ENCODE data around the gene CILP2.

CILP2 gene

DNA sequence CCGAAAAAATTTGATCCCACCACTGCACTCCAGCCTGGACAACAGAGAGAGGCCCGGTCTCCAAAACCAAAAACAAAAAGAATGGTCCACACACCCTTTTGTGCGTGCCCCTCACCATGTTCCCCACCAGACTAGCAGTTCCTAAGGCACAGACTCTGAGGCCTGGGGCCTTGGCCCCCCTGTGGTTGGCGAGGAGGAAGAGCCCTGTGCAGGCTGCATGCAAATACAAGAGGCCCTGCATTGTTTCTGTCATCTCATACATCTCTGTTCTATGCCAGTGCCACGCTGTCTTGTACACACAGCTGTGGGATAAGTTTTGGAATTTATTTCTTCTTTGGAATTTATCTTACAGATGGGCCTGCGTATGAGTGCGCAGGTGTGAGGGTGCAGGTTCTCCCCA is 14.0 kb upstream of the CILP2 start:
- Histone ChIP-seq H3K36me3 (ENCODE audit: control insufficient read depth, insufficient read depth, low read length) (peaks cover 16% of the 10 kb centered on the region), H3K4me1 (ENCODE audit: control insufficient read depth, insufficient read depth, low read length) (0 out of 2 replicates have a peak, but pooled peaks cover 2% of the 10 kb centered on the region), H3K4me3 (ENCODE audit: low read length) (no peak overlapping the region), H3K27me3 (ENCODE audit: control insufficient read depth, insufficient read depth, low read length) (no peaks in the 10 kb centered on the region), H3K27ac (ENCODE audit: low read length) (no peak overlapping the region), H3K9me3 (ENCODE audit: control insufficient read depth, insufficient read depth, low read length) (no peaks in the 10 kb centered on the region; the same call in 1 of the 2 replicates)
- DNase-seq (ENCODE audit: low read depth, low spot score), result no peak
- WGBS (ENCODE audit: insufficient coverage, insufficient read length), result no CpG with 5 or more reads among the region's 7 CpGs

DNA sequence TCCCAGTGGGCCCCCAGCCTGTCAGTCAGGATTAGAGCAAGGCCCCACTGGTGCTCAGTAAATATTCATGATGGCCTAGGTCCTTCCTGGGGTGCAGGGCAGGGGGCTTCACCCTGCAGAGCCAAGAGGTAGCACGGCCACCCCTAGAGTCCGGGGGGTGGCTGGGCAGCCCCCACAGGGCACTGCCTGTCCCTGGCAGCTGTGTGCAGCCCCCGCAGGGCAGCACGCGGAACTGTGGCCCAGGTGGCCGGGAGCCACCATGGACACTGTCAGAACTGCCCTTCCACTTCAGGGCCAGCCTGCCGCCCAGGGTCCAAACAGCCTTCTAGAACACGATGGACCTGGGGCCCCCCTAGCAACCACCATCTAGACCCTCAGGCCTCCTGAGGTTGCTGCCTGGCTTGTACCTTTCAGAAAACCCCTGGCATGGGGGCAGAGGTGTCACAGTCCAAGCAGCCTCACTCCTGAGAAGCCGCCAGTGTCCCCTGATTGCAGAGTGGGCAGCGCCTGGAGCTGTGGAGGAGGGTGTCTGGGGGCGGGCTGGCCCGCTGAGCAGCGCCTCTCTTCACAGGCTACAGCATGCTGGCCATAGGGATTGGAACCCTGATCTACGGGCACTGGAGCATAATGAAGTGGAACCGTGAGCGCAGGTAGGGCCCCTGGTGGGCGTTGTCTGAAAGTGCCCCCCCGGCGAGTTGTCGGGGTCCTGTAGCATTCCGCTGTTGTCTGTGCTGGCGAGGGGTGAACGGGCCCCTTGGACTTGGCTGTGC is 12.3 kb upstream of the CILP2 start:
- H3K27me3 ChIP-seq (ENCODE audit: control insufficient read depth, insufficient read depth, low read length), result no peaks in the 10 kb centered on the region
- H3K4me3 ChIP-seq (ENCODE audit: low read length), result no peak overlapping the region
- DNase-seq (ENCODE audit: low read depth, low spot score), result no peak
- H3K4me1 ChIP-seq (ENCODE audit: control insufficient read depth, insufficient read depth, low read length), result 0 out of 2 replicates have a peak, but pooled peaks cover 2% of the 10 kb centered on the region
- peaks cover 11% of the 10 kb centered on the region for H3K36me3 ChIP-seq (ENCODE audit: control insufficient read depth, insufficient read depth, low read length)
- no CpG with 5 or more reads among the region's 23 CpGs for WGBS (ENCODE audit: insufficient coverage, insufficient read length)
- H3K9me3 ChIP-seq (ENCODE audit: control insufficient read depth, insufficient read depth, low read length), result no peaks in the 10 kb centered on the region; the same call in 1 of the 2 replicates
- no peak overlapping the region for H3K27ac ChIP-seq (ENCODE audit: low read length)

DNA sequence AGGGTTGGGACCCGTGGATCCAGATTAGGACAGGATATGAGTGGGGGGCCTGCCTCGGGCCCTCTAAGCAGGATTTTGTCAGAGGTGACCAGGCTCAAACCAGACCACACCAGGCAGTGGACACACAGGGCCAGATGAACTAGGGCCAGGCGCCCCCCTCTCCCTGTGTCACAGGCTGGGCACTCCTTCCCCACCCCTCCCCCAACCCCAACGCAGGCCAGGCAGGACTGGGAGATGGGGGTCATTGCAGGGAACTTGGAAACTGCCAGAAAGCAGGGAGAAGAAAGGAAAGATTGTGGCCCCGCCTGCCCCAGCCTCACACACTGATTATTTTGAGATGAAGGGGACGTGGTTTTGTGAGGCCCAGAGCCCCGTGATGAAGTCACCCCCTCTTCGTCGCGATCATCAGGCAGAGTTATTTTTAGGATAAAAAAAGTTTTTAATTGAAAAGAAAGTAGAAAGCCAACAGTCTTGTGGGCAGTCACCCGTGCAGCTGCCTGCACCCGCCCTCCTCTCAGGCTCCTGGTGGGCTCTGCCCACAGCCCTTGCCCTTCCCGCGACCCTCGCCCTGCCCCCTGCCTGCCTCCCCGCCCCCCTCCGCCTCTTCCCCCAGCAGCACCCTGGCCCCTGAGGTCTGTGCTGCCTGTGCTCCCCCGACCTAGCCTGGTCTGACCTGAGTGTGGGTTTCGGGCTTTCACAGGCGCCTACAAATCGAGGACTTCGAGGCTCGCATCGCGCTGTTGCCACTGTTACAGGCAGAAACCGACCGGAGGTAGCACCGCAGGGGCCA is 11.3 kb upstream of the CILP2 start:
- Histone ChIP-seq H3K4me3 (ENCODE audit: low read length) (no peak overlapping the region), H3K27ac (ENCODE audit: low read length) (no peak overlapping the region), H3K36me3 (ENCODE audit: control insufficient read depth, insufficient read depth, low read length) (peaks cover 11% of the 10 kb centered on the region), H3K27me3 (ENCODE audit: control insufficient read depth, insufficient read depth, low read length) (no peaks in the 10 kb centered on the region), H3K9me3 (ENCODE audit: control insufficient read depth, insufficient read depth, low read length) (no peaks in the 10 kb centered on the region), H3K4me1 (ENCODE audit: control insufficient read depth, insufficient read depth, low read length) (0 out of 2 replicates have a peak, but pooled peaks cover 2% of the 10 kb centered on the region)
- DNase-seq (ENCODE audit: low read depth, low spot score), result no peak
- no CpG with 5 or more reads among the region's 28 CpGs for WGBS (ENCODE audit: insufficient coverage, insufficient read length)

DNA sequence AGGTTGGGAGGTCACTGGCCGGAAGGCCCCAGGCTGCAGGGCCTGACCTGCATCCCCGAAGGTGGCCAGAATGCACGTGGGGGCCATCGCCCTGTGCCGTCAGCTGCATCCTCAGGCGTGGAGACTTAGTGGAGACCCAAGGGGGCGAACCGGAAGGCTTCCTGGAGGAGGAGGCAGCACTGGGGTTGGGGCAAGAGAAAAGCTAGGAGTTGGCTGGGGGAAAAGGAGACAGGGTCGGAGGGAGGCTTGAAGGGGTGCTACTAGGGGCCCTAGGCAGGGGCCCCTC is 10.8 kb upstream of the CILP2 start:
- no peak overlapping the region for H3K27ac ChIP-seq (ENCODE audit: low read length)
- H3K4me1 ChIP-seq (ENCODE audit: control insufficient read depth, insufficient read depth, low read length), result 0 out of 2 replicates have a peak, but pooled peaks cover 2% of the 10 kb centered on the region
- no CpG with 5 or more reads among the region's 9 CpGs for WGBS (ENCODE audit: insufficient coverage, insufficient read length)
- H3K27me3 ChIP-seq (ENCODE audit: control insufficient read depth, insufficient read depth, low read length), result no peaks in the 10 kb centered on the region
- no peak overlapping the region for H3K4me3 ChIP-seq (ENCODE audit: low read length)
- DNase-seq (ENCODE audit: low read depth, low spot score), result no peak
- H3K9me3 ChIP-seq (ENCODE audit: control insufficient read depth, insufficient read depth, low read length), result no peaks in the 10 kb centered on the region
- H3K36me3 ChIP-seq (ENCODE audit: control insufficient read depth, insufficient read depth, low read length), result peaks cover 11% of the 10 kb centered on the region

DNA sequence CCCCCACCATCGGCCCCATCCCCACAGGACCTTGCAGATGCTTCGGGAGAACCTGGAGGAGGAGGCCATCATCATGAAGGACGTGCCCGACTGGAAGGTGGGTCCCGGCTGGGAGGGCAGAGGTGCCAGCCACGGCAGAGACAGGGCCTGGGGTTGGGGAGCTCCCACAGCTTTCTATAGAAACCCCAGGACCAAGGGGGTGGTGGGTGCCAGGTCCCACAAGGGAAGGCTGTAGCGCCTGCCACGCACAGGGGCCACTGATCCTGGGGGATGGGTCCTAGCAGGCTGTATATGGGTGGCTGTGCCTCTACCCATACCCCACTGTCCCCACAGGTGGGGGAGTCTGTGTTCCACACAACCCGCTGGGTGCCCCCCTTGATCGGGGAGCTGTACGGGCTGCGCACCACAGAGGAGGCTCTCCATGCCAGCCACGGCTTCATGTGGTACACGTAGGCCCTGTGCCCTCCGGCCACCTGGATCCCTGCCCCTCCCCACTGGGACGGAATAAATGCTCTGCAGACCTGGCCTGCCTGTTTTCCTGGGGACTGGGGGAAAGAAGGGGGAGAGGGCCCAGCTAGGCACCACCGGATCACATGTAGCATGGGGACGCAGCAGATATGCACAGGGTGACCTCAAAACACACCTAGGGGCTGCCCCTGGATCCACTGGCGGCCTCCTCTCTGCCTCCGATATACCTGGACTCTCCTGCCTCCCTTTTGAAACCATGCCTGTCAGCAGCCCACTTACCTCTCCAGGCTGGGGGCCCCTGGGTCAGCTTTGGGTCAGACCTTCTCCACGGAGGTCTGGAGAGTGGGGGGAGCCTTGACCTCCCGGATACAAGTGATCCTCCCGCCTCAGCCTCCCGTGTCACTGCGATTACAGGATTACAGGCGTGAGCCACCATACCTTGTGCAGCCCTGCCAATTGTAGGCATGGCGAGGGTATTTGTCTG is 10.1 kb upstream of the CILP2 start:
- Histone ChIP-seq H3K4me1 (ENCODE audit: control insufficient read depth, insufficient read depth, low read length) (peaks cover 4% of the 10 kb centered on the region; the same call in 1 of the 2 replicates), H3K27ac (ENCODE audit: low read length) (no peak overlapping the region), H3K4me3 (ENCODE audit: low read length) (no peak overlapping the region), H3K36me3 (ENCODE audit: control insufficient read depth, insufficient read depth, low read length) (peaks cover 11% of the 10 kb centered on the region), H3K27me3 (ENCODE audit: control insufficient read depth, insufficient read depth, low read length) (no peaks in the 10 kb centered on the region), H3K9me3 (ENCODE audit: control insufficient read depth, insufficient read depth, low read length) (no peaks in the 10 kb centered on the region)
- no peak for DNase-seq (ENCODE audit: low read depth, low spot score)
- no CpG with 5 or more reads among the region's 27 CpGs for WGBS (ENCODE audit: insufficient coverage, insufficient read length)

DNA sequence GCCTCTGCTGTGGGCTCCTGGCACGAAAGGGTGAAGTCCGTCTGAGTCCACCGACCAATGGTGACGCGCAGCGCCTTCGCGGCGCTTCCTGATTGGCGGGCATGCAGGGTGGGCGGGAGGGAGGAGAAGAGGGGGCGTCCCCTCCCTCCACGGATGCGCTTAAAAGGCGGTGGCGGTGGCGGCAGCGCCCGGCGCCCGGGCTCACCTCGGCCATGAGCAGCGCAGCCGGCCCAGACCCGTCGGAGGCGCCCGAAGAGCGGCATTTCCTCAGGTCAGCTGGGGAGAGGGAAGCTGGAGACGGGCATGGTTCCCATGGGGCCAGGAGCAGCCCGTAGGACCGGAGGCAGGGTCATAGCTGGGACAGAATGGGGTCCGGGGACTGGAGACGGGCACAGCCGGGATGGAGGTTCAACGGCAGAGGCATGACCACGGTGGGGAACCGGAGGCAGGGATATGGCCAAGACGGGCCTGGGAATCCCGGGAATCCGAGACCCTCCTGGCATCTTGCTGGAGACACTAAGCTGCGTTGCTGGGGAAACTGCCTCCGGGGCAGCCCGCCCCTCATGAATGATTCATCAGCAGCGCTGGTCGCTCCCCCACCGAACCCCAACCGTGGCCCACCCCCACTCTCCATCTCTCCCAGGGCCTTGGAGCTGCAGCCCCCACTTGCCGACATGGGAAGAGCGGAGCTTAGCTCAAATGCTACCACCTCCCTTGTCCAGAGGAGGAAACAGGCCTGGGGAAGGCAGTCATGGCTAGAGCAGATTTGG is 9.2 kb upstream of the CILP2 start, which contains the start of gene YJEFN3:
Gene YJEFN3, plus strand, starts transcription at position 191 of the 770 bp plus-strand sequence. Its CDS starts 22 bp downstream, at position 213.
- no peaks in the 10 kb centered on the region for H3K9me3 ChIP-seq (ENCODE audit: control insufficient read depth, insufficient read depth, low read length)
- DNase-seq (ENCODE audit: low read depth, low spot score), result no peak
- no peaks in the 10 kb centered on the region for H3K27me3 ChIP-seq (ENCODE audit: control insufficient read depth, insufficient read depth, low read length)
- H3K4me3 ChIP-seq (ENCODE audit: low read length), result no peak within 1 kb of the TSS
- H3K4me1 ChIP-seq (ENCODE audit: control insufficient read depth, insufficient read depth, low read length), result peaks cover 4% of the 10 kb centered on the region; the same call in 1 of the 2 replicates
- H3K36me3 ChIP-seq (ENCODE audit: control insufficient read depth, insufficient read depth, low read length), result peaks cover 11% of the 10 kb centered on the region
- no peak within 1 kb of the TSS for H3K27ac ChIP-seq (ENCODE audit: low read length)
- WGBS (ENCODE audit: insufficient coverage, insufficient read length), result no CpG with 5 or more reads among the region's 50 CpGs

DNA sequence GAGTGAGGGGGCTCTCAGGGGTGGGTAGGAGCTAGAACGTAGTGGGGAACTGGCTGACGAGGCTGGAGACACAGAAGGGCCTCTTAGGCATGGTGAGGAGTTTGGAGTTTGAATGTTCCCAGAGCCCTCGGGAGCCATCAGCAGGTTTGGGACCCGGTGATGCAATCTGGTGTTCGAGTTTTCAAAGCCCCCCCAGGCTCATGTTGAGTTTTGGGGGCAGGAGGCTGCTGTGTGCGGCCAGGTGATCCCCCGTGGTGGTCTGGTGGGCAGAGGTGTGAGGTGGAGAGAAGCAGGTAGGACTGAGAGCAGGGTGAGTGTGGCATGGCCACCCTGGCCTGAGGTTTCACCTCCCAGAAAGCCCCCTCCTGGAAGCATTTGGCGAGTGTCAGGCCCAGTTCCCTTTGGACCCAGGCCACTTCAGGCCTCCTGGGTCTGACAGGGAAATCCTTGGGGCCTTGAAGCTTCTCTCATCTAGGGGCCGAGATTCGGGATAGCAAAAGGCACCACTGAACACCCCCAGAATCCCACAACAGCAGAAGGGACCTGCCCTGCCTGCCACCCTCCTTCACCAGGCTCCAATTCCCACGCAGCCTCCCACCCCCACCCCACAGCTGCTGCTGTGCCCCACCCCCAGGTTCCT is 8.2 kb upstream of the CILP2 start:
- DNase-seq (ENCODE audit: low read depth, low spot score), result no peak
- H3K4me1 ChIP-seq (ENCODE audit: control insufficient read depth, insufficient read depth, low read length), result peaks cover 3% of the 10 kb centered on the region; the same call in 1 of the 2 replicates
- no peaks in the 10 kb centered on the region for H3K27me3 ChIP-seq (ENCODE audit: control insufficient read depth, insufficient read depth, low read length)
- peaks cover 11% of the 10 kb centered on the region for H3K36me3 ChIP-seq (ENCODE audit: control insufficient read depth, insufficient read depth, low read length)
- H3K9me3 ChIP-seq (ENCODE audit: control insufficient read depth, insufficient read depth, low read length), result no peaks in the 10 kb centered on the region
- H3K27ac ChIP-seq (ENCODE audit: low read length), result no peak overlapping the region
- WGBS (ENCODE audit: insufficient coverage, insufficient read length), result no CpG with 5 or more reads among the region's 11 CpGs
- no peak overlapping the region for H3K4me3 ChIP-seq (ENCODE audit: low read length)

DNA sequence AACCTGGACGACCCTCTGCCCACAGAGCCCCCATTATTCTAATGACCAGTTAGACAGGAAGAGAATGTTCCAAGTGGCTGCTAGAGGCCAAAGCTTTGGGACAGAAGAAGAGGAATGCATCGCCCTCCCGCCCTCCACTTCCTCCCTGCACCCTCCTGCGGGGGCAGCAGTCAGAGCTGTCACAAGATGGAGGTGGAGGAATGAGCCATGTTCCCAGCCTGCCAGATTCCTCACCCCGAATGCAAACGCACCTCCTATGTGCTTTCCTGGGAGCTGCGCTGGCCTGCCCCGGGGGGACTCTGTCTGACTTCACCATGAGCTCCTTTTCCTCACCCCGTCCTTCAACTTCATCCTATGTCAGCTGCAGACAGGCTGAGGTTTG is 7.7 kb upstream of the CILP2 start:
- Histone ChIP-seq H3K4me1 (ENCODE audit: control insufficient read depth, insufficient read depth, low read length) (peaks cover 3% of the 10 kb centered on the region; the same call in 1 of the 2 replicates), H3K36me3 (ENCODE audit: control insufficient read depth, insufficient read depth, low read length) (peaks cover 11% of the 10 kb centered on the region), H3K9me3 (ENCODE audit: control insufficient read depth, insufficient read depth, low read length) (no peaks in the 10 kb centered on the region), H3K4me3 (ENCODE audit: low read length) (no peak overlapping the region), H3K27me3 (ENCODE audit: control insufficient read depth, insufficient read depth, low read length) (no peaks in the 10 kb centered on the region), H3K27ac (ENCODE audit: low read length) (no peak overlapping the region)
- no peak for DNase-seq (ENCODE audit: low read depth, low spot score)
- no CpG with 5 or more reads among the region's 9 CpGs for WGBS (ENCODE audit: insufficient coverage, insufficient read length)

DNA sequence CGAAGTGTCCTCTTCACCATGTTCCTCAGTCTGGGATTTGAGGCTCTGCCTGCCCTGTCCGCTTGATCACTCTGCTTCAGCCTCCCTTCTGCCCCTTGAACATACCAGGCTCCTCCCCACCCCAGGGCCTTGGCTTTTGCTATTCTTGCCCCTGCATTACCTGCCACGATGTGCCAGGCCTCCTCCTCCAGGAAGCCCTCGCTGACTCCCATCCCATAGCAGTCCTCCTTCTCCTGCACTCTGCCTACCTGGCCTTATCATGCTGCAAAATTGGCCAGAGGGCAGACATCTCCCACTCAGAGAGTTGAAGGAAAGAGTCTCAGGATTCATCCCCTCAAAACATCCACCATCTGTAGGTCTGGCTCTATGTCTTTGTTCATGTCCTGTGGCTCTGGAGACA is 7.2 kb upstream of the CILP2 start:
- WGBS (ENCODE audit: insufficient coverage, insufficient read length), result no CpG with 5 or more reads among the region's 4 CpGs
- H3K27ac ChIP-seq (ENCODE audit: low read length), result no peak overlapping the region
- no peak overlapping the region for H3K4me3 ChIP-seq (ENCODE audit: low read length)
- no peak for DNase-seq (ENCODE audit: low read depth, low spot score)
- peaks cover 9% of the 10 kb centered on the region for H3K36me3 ChIP-seq (ENCODE audit: control insufficient read depth, insufficient read depth, low read length)
- no peaks in the 10 kb centered on the region for H3K27me3 ChIP-seq (ENCODE audit: control insufficient read depth, insufficient read depth, low read length)
- H3K4me1 ChIP-seq (ENCODE audit: control insufficient read depth, insufficient read depth, low read length), result peaks cover 3% of the 10 kb centered on the region; the same call in 1 of the 2 replicates
- no peaks in the 10 kb centered on the region for H3K9me3 ChIP-seq (ENCODE audit: control insufficient read depth, insufficient read depth, low read length)
